HG03432 (cell line): Measurements from ENCODE around the gene PNMA6E.

ENCODE experiments used
- ATAC-seq: cut with Tn5 transposase; IDR thresholded peaks from one replicate; pipeline ENCODE4 v1.9.1; 2021; ENCODE audit warnings: mild to moderate bottlenecking, moderate library complexity; ENCODE audit not compliant: unreplicated experiment

PNMA6E gene

DNA sequence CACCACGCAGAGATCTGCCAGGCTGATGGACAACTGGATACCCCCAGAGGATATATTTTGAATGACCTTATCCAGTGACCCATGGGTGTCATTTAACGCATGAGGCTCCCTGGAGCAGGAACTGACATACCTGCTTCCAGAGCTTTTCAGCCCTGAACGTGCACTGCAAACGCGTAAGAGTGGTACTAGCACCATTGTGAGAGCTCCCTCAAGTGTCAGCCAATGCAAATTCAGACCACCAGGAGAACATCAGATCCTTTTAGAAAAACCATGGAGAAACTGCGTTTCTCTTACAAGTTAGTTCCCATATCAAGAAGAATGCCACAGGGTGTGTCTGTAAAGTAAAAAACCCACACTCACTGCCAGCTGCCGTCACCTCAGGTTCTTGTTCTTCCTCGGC, 37.4 kb upstream of the PNMA6E start:
- no peak for ATAC-seq

DNA sequence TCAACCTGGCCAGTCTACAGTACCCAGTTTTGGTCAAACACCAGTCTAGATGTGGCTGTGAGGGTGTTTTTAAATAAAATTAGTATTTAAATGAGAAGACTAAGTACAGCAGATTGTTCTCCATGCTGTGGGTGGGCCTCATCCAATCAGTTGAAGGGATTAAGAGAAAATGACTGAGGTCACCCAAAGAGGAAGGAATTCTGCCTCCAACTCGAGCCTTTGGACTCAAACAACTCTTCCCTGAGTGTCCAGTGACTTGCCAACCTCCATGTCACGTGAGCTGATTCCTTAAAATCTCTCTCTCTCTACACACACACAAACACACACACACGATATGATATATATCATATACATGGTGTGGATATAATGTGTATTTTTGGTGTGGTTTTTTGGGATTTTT, 34.7 kb upstream of the PNMA6E start:
- ATAC-seq: no peak

DNA sequence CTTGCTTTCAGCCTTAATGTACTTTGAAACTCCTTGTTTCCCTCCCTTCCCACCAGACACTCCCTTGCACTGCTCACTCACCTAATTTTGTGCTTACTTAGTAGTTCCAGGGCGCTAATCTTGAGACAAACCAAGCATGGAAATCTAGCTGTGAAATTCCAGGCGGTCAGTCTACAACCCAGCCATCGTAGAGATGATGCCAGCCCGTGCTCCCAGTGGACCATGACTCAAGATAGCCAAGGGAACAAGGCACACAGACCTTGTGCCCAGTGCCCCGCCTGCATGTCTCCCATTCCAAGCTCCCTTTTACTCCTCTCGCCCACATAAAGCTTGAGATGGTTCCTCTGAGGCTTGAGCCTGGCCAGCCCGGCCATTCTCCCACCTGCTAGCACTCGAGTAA, 33.7 kb upstream of the PNMA6E start:
- no peak for ATAC-seq

DNA sequence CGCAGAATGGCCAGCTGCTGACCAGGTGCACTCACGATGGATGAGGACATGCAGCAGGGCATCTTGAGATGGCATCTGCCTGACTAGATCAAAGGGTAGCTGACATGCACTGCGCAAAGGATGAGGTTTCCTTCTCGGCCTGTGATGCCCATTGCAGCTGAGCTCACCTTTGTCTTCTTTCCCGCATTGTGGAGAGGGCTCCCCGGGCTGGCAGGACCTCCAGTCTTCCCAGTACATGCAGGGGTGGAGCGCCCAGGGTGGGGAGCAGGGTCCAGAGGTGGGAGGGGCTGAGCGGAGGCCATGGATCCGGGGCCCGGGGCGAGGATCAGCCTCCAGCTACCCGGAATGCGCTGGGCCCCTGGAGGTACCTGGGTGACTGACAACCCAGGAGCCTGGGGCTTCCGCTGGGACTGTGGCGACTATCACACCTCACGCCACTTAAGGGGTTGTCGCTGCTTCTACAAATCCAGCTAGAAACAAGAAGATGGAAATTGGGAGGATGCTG, 32.7 kb upstream of the PNMA6E start:
- no peak for ATAC-seq

DNA sequence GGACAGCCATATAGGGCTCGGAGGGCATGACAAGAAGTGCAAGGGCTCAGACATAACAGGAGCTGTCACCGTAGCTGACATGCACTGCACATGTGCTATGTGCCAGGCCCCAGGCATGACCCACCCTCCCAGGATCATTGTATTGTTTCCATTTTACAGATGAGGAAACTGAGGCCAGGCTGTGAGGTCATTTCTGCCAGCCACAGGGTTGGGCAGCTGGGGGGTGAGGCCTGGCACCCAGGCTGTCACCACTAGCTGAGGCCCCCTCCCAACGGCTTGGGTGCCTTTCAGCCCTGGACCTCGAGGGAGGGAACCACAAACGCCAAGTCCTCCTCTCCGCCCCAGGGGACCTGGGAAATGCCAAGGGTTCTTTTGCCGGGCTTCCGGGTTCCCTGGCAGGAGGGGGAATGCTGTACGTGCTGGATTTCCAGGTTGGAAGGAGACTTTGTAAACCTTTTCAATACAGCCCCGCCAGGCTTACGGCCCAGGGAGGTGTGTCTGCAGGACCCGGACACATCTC, 32.1 kb upstream of the PNMA6E start:
- ATAC-seq: no peak

DNA sequence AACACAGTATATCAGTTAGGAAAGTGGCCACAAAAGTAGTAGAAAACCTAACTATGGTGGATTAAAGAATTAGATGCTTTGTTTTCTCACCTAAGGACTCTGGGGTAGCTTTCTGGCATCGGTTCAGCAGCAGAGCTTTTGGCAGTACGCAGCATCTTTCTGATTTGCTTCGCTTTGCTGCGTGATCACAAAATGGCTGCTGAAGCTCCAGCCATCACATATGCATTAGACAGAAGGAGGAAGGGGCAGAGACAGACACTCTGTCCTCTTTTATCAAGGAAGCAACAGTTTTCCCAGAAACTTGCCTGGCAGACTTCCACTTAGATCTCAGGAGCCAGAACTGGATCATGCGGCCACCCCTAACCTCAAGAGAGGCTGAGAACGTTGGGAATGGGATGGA, 29.6 kb upstream of the PNMA6E start:
- ATAC-seq: no peak

DNA sequence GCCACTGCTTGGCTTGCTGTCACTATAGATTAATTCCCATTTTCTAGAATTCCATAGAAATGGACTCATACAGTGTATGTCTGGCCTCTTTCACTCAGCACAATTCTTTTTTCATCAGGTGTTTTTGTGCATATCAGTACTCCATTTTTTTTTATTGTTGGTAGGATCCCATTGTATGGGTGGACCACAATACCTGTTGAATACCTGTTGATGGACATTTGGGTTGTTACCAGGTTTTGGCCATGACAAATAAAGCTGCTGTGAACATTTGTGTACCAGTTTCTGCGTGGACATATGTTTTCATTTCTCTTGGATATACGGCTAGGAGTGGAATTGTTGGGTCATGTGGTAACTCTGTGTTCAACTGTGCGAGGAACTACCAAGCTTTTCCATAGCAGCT, 25.1 kb upstream of the PNMA6E start:
- ATAC-seq: no peak

DNA sequence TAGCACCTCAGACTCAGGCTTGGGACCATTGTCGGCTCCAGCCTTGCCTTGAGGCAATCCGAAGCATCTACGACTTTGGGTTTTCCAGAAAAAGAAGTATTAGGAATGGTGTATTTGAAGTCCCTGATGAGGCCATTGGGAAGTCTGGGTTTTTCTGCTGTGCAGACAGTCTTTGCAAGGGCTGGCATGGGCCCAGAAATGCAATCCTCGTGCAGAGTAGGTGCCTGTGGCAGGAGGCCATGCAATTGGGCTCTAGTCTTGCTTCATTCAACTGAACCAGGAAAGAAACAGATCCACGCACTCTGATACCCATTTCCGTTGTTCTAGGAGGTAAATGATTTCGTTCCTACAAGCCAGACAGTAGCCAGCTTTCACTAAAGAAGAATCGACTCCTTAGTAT, 22.5 kb upstream of the PNMA6E start:
- no peak for ATAC-seq

DNA sequence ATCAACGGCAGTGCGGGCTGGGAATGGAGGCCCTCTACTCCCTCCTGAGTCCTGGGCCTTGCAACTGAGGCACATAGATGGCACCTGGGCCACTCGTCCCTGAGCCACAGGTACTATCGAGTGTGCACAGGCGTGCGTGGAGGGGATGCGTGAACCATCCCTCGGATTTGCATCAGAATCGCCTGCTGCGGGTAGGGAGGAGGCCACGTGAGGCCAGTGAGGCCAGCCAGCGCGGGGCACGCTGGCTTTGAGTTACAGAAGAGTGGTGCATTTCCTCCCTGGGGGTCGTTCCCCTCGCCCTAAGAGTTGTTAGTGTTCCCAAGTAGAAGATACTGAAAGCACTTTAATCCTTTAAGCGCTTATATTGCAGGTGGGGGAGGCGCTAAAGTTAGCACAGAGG, 20.7 kb upstream of the PNMA6E start:
- ATAC-seq: no peak

DNA sequence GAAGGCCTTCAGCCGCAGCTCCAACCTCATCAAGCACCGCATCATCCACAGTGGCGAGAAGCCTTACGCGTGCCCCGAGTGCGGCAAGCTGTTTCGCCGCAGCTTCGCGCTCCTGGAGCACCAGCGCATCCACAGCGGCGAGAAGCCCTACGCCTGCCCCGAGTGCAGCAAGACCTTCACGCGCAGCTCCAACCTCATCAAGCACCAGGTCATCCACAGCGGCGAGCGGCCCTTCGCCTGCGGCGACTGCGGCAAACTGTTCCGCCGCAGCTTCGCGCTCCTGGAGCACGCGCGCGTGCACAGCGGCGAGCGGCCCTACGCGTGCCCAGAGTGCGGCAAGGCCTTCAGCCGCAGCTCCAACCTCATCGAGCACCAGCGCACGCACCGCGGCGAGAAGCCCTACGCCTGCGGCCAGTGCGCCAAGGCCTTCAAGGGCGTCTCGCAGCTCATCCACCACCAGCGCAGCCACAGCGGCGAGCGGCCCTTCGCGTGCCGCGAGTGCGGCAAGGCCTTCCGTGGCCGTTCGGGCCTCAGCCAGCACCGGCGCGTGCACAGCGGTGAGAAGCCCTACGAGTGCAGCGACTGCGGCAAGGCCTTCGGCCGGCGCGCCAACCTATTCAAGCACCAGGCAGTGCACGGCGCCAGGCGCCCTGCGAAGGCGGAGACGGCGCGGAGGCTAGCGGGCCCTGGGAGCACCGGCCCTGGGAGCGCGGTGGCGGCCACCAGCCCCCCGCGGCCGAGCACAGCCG, 19.9 kb upstream of the PNMA6E start:
- ATAC-seq: no peak

DNA sequence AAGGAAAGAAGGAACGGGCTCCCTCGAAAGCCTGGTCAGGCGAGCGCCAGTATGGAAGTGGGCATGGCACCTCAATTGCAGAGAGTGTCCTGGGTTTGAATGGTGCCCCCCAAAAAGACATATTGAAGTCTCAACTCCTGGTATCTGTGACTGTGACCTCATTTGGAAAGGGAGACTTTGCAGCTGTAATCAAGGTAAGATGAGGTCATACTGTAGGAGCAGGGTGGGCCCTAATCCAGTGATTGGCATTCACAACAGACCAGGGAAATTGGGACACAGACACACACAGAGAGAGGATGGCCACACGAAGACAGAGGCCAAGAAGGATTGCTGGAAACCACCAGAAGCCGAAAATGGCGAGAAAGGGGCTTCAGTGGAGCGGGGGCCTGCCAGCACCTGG, 16.5 kb upstream of the PNMA6E start:
- ATAC-seq: no peak

DNA sequence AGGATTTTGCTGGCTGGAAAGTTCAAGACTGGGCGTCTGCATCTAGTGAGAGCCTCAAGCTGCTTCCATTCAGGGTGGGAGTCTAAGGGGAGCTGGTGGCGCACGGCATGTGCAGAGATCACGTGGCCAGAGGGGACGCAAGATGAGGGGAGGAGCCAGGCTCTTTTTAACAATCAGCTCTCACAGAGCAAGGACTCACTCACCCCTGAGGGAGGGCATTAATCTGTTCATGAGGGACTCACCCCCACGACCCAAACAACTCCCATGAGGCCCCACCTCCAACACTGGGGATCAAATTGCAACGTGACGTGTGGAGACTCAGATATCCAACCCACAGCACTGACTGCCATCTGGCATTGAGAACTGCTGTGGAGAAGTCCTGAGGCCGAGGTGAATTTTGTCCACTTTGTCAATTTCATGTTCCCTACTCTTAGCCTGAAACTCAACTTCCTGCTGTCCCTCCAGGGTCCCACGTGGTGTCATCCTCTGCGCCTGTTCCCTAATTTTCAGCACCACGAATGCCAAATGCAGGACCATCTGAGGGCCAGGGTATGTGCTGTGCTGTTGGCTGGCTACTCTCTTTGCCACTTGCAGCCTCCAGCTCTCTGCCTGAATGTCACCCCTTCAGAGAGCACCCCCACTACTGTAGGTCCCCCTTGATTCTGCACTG, 15.8 kb upstream of the PNMA6E start:
- ATAC-seq: no peak

DNA sequence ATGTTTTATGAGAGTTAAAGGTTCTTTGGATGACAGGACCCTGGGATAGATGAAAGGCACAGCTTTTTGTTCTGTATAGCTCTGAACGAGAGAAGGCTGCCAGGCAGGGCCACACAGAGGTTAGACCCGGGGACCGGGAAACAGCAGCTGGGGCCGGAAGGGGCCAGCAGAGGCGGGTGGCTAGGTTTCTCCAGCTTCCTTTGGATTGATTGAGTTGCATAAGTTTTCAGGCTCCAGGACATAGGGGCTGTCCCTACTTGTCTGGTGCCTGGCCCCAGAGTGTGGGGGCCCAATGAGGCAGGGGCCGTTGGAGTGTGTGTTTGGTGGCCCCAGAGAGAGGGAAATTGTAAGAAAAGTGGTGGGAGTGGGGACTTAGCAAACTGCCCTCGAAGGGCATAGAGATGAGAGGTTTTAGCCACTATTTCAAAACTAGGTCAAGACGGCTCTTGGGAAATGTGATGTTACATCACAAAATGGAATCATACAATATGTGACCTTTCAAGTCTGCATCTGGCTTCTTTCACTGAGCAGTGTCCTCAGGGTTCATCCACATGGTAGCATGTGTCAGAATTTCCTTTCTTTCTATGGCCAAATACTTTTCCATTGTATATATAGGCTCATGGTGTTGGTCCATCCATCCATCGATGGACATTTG, 13.8 kb upstream of the PNMA6E start:
- ATAC-seq: no peak

DNA sequence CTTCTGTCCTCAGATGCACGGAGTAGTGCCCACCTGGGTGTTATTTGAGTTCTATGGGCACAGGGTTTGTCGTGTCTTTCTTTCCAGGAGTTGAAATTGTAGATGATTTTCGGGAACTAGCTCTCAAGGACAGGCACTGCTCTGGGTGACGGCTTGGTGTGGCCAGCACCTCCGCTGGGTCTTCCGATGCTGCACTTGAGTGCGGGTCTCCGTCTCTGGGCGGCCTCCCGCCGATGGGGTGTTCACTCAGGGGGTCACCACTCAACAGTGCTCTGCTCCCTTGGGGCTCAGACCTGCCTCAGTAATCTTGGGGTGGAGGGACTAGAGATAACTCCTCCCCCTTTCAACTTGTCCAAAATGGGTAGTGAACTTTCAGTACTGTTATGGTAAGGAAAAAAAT, 12.6 kb upstream of the PNMA6E start:
- ATAC-seq: no peak

DNA sequence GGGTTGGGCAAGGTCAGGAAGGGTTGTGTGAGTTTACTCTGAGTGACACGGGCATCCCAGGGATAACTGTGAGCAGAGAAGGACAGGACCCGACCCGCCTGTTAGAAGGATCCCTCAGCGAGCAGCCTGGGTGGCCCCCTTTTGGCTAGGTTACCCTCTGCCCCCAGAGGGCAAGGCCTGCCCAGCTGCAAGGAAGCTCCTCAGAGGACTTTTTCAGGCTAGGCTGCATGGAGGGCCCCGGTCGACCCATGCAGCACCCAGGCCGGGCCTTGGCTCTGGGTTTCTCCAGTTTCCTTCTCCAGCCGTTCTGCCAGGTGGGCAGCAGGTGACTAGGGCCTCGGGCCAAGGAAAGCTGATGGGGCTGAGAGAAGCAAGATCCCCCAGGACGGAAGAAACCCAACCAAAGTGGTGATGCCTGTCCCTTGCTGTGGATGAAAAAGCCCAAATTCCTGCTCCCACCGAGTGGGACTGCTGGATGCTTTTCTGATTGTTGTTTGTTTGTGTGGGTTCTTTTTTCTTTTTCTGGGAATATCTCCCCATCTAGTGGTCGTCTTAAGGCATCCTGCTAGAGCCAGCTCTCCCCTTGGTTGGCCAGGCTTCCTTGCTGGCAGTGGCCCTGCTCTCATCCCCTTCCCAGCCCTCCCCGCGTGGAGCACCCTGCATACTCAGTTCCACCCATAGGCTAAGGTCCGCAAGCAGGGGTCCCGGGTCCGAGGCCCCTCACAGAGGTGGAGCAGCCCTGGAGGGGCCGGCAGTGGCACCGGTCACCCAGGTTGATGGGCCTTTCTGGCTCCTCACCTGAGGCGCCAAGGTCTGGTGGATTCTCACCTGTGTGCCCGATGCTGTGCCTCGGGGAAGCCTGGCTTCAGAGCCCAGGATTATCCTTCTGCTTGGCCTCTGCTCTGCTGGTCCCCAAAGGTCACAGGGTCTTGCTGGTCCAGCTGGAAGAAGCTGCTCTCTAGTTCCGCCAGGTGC, 11.9 kb upstream of the PNMA6E start:
- no peak for ATAC-seq

DNA sequence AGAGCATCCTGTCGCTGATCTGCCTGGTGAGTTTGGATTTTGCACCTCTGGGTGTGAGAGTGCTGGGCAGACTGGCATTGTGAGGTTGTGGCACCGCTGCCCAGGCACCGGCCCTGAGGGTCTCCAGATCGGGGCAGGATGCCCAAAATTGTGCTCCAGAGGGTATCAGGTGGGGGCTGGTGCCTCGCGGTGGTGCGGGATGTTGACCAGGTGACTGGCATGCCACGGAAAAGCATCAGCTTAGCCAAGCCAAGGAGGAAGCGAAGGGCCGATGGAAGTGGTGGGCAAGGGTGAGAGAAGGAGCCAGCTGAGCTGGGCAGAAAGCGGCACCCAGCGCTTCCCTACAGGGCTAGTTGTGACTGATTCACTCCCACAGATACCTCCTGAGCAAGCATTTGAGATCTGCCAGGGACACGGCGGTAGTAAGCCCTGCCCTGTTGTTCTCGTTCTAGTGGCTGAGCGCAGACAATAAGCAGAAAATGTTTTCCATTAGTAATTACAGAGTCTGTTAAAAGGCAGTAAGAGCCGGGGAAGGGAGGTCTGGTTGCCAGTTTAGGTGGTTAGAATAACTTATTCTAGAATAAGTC, 10.9 kb upstream of the PNMA6E start:
- ATAC-seq: no peak

DNA sequence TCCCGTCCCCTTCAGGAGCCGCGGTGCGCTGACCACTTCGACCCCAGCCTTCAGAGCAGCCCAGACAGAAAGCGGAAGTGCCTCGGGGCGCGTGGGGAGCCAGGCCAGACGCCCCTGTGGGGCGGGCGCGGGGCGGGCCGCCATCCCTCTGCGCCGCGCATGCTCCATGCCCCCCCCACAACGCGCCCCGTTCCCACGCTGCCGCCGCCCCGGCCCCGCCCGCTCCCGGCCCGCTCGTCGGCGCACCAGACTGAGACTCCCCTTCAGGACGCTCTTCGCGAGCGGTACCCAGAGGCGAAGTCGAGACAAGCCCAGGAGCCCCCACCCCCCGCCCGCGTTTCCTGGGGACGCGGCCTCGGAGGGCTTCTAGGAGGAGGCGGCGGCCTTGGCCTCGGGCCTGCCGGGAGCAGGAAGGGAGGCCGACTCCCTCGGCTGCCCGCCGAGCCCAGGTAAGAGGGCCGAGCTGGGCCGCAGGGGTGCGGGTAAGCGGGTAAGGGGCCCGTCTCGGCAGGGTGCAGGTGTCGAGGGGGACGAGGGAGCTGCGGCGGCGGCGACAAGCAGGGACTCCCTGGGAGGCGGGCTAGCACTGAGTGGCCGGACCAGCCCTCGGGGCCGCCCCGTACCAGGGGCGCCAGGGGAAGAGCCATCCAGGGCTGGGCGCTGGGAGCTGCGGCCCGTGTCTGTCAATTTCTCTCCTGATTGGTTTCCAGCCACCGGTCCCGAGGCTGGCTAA, 10.3 kb upstream of the PNMA6E start, which contains the start of gene ZFP92:
Gene ZFP92 (plus strand): TSS at position 218 of the 733 bp plus-strand sequence. CDS start 6,851 bp downstream, outside the sequence.
- ATAC-seq: peak; percentile 56

DNA sequence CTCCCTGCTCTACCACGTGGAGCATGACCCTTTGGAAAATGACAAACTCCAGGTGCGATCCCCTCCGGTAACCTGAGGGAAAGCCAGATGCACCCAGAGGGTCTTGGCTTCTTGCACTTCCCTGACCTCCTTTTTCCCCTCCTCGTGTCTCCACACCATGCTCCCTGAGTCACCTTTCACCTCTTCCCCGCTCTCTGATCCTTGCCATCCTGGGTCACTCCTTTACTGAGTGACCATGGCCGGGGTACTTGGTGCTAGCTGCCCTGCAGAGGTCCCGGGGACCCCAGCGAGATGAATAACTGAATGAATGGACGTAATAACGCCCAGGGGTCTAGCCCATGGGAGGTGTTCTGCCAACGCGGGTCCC, 9.7 kb upstream of the PNMA6E start:
- ATAC-seq: no peak

DNA sequence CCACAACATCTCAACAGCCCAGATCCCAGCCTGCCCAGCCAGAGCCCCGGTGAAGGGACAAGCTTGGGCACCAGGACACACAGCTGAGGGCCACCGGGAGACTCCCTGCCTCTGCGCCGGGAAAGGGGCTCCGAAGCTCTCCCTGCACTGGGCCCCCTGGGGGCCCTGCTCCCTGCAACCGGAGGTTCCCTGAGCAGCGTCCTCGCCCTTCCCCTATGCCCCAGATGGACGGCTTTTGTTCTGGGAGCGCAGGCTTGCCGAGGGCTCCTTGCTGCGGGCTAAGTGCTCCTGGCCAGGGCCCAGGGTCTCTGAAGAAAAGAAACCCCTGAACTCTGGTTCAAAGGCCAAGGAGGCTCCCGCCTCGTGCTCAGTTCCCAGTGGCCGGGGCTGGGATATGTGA, 9.2 kb upstream of the PNMA6E start:
- no peak for ATAC-seq
